Stimulated activated CD4-positive, alpha-beta T cell treated with anti-CD3 and anti-CD28 coated beads, Interleukin-2, amount 100 ng/mL, for 4 hours (primary cell): ENCODE results near the gene CORO2A.
"Not testable (repeated sequence)": the region's sequence is repeated elsewhere in the genome, so short reads cannot be mapped to it uniquely, and the experiment has no call there.

ENCODE experiments used
- DNase-seq: peaks from one replicate; pipeline ENCODE4 v3.0.0-alpha.2; 2020; ENCODE audit warnings: low read depth

Gene CORO2A

GRCh38 chr9:98142182-98142907 lies 50.1 kb downstream of the CORO2A start:
- DNase-seq = no peak

- DNase-seq = no peak
Measured at GRCh38 chr9:98140503-98140902, 51.9 kb downstream of the CORO2A start.

- no peak for DNase-seq
Measured at GRCh38 chr9:98136489-98136888, 55.9 kb downstream of the CORO2A start.

- no peak for DNase-seq
Measured at GRCh38 chr9:98135938-98136337, 56.5 kb downstream of the CORO2A start.

GRCh38 chr9:98135558-98135934 lies 56.9 kb downstream of the CORO2A start:
- DNase-seq = no peak

GRCh38 chr9:98134702-98135557 lies 57.5 kb downstream of the CORO2A start:
- no peak for DNase-seq

GRCh38 chr9:98132806-98133631 lies 59.4 kb downstream of the CORO2A start:
- DNase-seq = no peak

- no peak for DNase-seq
Measured at GRCh38 chr9:98132158-98132557, 60.3 kb downstream of the CORO2A start.

- DNase-seq = no peak
Measured at GRCh38 chr9:98130576-98131228, 61.7 kb downstream of the CORO2A start.

- not testable (repeated sequence) for DNase-seq
Measured at GRCh38 chr9:98130060-98130459, 62.4 kb downstream of the CORO2A start.

GRCh38 chr9:98129451-98129881 lies 63.0 kb downstream of the CORO2A start:
- no peak for DNase-seq

- no peak for DNase-seq
Measured at GRCh38 chr9:98128316-98128715, 64.1 kb downstream of the CORO2A start.

GRCh38 chr9:98127226-98127625 lies 65.2 kb downstream of the CORO2A start:
- DNase-seq = no peak

GRCh38 chr9:98124637-98125426 lies 67.6 kb downstream of the CORO2A start:
- DNase-seq = no peak

- not testable (repeated sequence) for DNase-seq
Measured at GRCh38 chr9:98124091-98124490, 68.3 kb downstream of the CORO2A start.

- DNase-seq = no peak
Measured at GRCh38 chr9:98121058-98121457, 71.4 kb downstream of the CORO2A start.

GRCh38 chr9:98120476-98120875 lies 72.0 kb downstream of the CORO2A start:
- no peak for DNase-seq

GRCh38 chr9:98118640-98119601 lies 73.5 kb downstream of the CORO2A start, which contains the start of gene TRIM14:
Gene TRIM14, minus strand, starts transcription at chr9:98119222. Its CDS starts 34 bp downstream, at chr9:98119188.
- DNase-seq = peak; percentile 31

- peak; percentile 35 for DNase-seq
Measured at GRCh38 chr9:98117984-98118639, 74.3 kb downstream of the CORO2A start.
